Neuronal stem cell (in vitro differentiated cells): ENCODE measurements around the gene TMEM163.

Experiments
- DNase-seq: peaks from one replicate; pipeline ENCODE4 v3.0.0-alpha.2; 2013; ENCODE audit warnings: low spot score
- H2AFZ ChIP-seq: one replicate; pipeline ENCODE4 v1.6.1; 2013; ENCODE audit warnings: mild to moderate bottlenecking, low read length, inconsistent platforms
- H2AK5ac ChIP-seq: 2 replicates; pipeline ENCODE4 v1.6.1; 2013; ENCODE audit warnings: low read depth, mild to moderate bottlenecking, inconsistent platforms, low read length, moderate library complexity, mixed read lengths
- H2BK120ac ChIP-seq: 2 replicates; pipeline ENCODE4 v1.6.1; 2013; ENCODE audit warnings: low read depth, mild to moderate bottlenecking, inconsistent platforms, low read length, moderate library complexity, mixed read lengths
- H2BK12ac ChIP-seq: one replicate; pipeline ENCODE4 v1.6.1; 2013; ENCODE audit warnings: low read length, inconsistent platforms
- H2BK15ac ChIP-seq: 2 replicates; pipeline ENCODE4 v1.6.1; 2013; ENCODE audit warnings: mild to moderate bottlenecking, low read length, inconsistent platforms, mixed read lengths
- H2BK5ac ChIP-seq: one replicate; pipeline ENCODE4 v1.6.1; 2013; ENCODE audit warnings: inconsistent platforms, mild to moderate bottlenecking, low read length, moderate library complexity
- H3K14ac ChIP-seq: one replicate; pipeline ENCODE4 v1.6.1; 2013; ENCODE audit warnings: low read length, inconsistent platforms
- H3K18ac ChIP-seq: 2 replicates; pipeline ENCODE4 v1.6.1; 2013; ENCODE audit warnings: low read length, inconsistent platforms
- H3K23ac ChIP-seq: 2 replicates; pipeline ENCODE4 v1.6.1; 2013; ENCODE audit warnings: low read depth, mild to moderate bottlenecking, mixed read lengths, low read length, inconsistent platforms; ENCODE audit not compliant: poor library complexity
- H3K27ac ChIP-seq: replicated peaks from 3 replicates; pipeline ENCODE4 v1.5.1; 2013; ENCODE audit warnings: low read length, inconsistent platforms
- H3K27me3 ChIP-seq, 3 experiments: 2 replicates each; pipeline ENCODE4 v1.6.1; 2013; ENCODE audit warnings: low read length in 3 of 3, mild to moderate bottlenecking in 2 of 3, inconsistent platforms in 1 of 3, low read depth in 1 of 3, mixed read lengths in 1 of 3, moderate library complexity in 1 of 3; ENCODE audit not compliant: control insufficient read depth in 3 of 3, insufficient read depth in 3 of 3
- H3K36me3 ChIP-seq, 2 donors: replicated peaks in 1 of 2; 2 replicates each; pipeline ENCODE4 v1.6.1; 2013; ENCODE audit warnings: low read length in 2 of 2; ENCODE audit not compliant: control insufficient read depth in 2 of 2, insufficient read depth in 2 of 2
- H3K4ac ChIP-seq: 2 replicates; pipeline ENCODE4 v1.6.1; 2013; ENCODE audit warnings: inconsistent platforms, mild to moderate bottlenecking, low read length, moderate library complexity
- H3K4me1 ChIP-seq, 2 donors: 1 replicate in 1 of 2; 2 replicates in 1 of 2; pipeline ENCODE4 v1.6.1; 2013; ENCODE audit warnings: low read length in 2 of 2, low read depth in 1 of 2; ENCODE audit not compliant: control insufficient read depth in 2 of 2, insufficient read depth in 1 of 2
- H3K4me2 ChIP-seq: one replicate; pipeline ENCODE4 v1.6.1; 2013; ENCODE audit warnings: mild to moderate bottlenecking, low read length, inconsistent platforms; ENCODE audit not compliant: insufficient read depth, poor library complexity, severe bottlenecking
- H3K4me3 ChIP-seq, 2 donors: 2 replicates each; pipeline ENCODE4 v1.5.1; 2013; ENCODE audit warnings: low read length in 2 of 2, mild to moderate bottlenecking in 2 of 2, inconsistent platforms in 1 of 2, moderate library complexity in 1 of 2
- H3K79me1 ChIP-seq: one replicate; pipeline ENCODE4 v1.6.1; 2013; ENCODE audit warnings: low read depth, mild to moderate bottlenecking, inconsistent platforms, low read length, moderate library complexity
- H3K9ac ChIP-seq: one replicate; pipeline ENCODE4 v1.6.1; 2013; ENCODE audit warnings: mild to moderate bottlenecking, low read depth, low read length, inconsistent platforms; ENCODE audit not compliant: poor library complexity
- H3K9me3 ChIP-seq, 2 donors: replicated peaks in 1 of 2; 2 replicates each; pipeline versions ENCODE3 to v1.6.1; 2013; ENCODE audit warnings: low read length in 2 of 2, mild to moderate bottlenecking in 2 of 2, inconsistent platforms in 1 of 2, low read depth in 1 of 2, mixed read lengths in 1 of 2, moderate library complexity in 1 of 2; ENCODE audit not compliant: control insufficient read depth in 2 of 2, insufficient read depth in 1 of 2
- H4K8ac ChIP-seq: one replicate; pipeline ENCODE4 v1.6.1; 2013; ENCODE audit warnings: low read depth, mild to moderate bottlenecking, inconsistent platforms, low read length, moderate library complexity
- H4K91ac ChIP-seq: one replicate; pipeline ENCODE4 v1.6.1; 2013; ENCODE audit warnings: low read length, low read depth, mild to moderate bottlenecking, inconsistent platforms; ENCODE audit not compliant: poor library complexity
- WGBS, 2 donors: extraction: QIAGEN DNeasy Blood & Tissue Kit; methylation state at CpG; one replicate each; pipeline ENCODE4 v1.1.7; 2013; ENCODE audit warnings: missing lambda C conversion rate in 2 of 2, mixed read lengths in 1 of 2; ENCODE audit not compliant: insufficient read length in 2 of 2, insufficient replicate concordance in 1 of 2; ENCODE audit errors: extremely low coverage in 2 of 2; 5-methylcytosine and 5-hydroxymethylcytosine counted together

The TMEM163 gene

DNA sequence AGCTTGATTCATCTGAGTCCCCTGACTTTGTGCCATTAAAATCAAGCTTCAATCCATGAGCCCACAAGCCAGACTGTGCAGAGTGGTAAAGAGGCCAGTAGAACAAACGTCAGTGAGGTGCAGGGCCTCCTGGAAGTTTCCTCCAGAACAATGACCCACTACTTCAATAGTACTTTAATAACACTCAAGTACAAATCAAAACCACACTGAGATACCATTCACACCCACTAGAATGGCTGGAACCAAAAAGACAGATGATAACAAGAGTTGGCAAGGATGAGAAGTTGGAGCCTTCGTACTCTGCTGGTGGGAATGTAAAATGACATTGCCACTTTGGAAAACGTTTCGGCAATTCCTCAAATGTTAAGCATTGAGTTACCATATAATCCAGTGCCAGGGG, 181.1 kb downstream of the TMEM163 start:
- no peak overlapping the region for H3K23ac ChIP-seq
- no peak overlapping the region for H3K27ac ChIP-seq
- H3K36me3 ChIP-seq, result no peaks in the 10 kb centered on the region
- no CpG with 5 or more reads among the region's 4 CpGs for WGBS, 2 donors
- H2BK5ac ChIP-seq, result no peak overlapping the region
- H4K8ac ChIP-seq, result no peak overlapping the region
- no peak overlapping the region for H3K4ac ChIP-seq
- peaks cover 0 to 7% (median 0%) of the 10 kb centered on the region in 3 experiments for H3K27me3 ChIP-seq
- no peaks in the 10 kb centered on the region for H3K79me1 ChIP-seq
- no peak overlapping the region for H2BK120ac ChIP-seq
- H4K91ac ChIP-seq, result no peak overlapping the region
- H3K14ac ChIP-seq, result no peak overlapping the region
- peaks cover 0 to 2% of the 10 kb centered on the region in 2 donors for H3K9me3 ChIP-seq
- no peak overlapping the region for H2AFZ ChIP-seq
- DNase-seq, result no peak
- H2BK12ac ChIP-seq, result no peak overlapping the region
- no peak overlapping the region for H2BK15ac ChIP-seq
- H3K4me3 ChIP-seq, result no peak overlapping the region
- H3K4me1 ChIP-seq, result peaks cover 0 to 12% of the 10 kb centered on the region in 2 donors
- H3K18ac ChIP-seq, result no peak overlapping the region
- H3K4me2 ChIP-seq, result no peak overlapping the region
- H3K9ac ChIP-seq, result no peak overlapping the region
- no peak overlapping the region for H2AK5ac ChIP-seq

GRCh38 chr2:134537121-134537520, 181.7 kb downstream of the TMEM163 start:
- WGBS, 2 donors, result no CpG with 5 or more reads among the region's 2 CpGs
- Histone ChIP-seq H3K4me2 (no peak overlapping the region), H3K4me3 (no peak overlapping the region), H3K79me1 (no peaks in the 10 kb centered on the region), H3K14ac (no peak overlapping the region), H2BK15ac (no peak overlapping the region), H2BK5ac (no peak overlapping the region), H4K91ac (no peak overlapping the region), H4K8ac (no peak overlapping the region), H2AK5ac (no peak overlapping the region), H2BK12ac (no peak overlapping the region), H3K9ac (no peak overlapping the region), H2BK120ac (no peak overlapping the region), H3K23ac (no peak overlapping the region), H3K27me3 (peaks cover 0 to 7% (median 0%) of the 10 kb centered on the region in 3 experiments), H3K9me3 (peaks cover 0 to 2% of the 10 kb centered on the region in 2 donors), H3K27ac (no peak overlapping the region), H3K36me3 (no peaks in the 10 kb centered on the region), H2AFZ (no peak overlapping the region), H3K4me1 (peaks cover 0 to 14% of the 10 kb centered on the region in 2 donors), H3K18ac (no peak overlapping the region), H3K4ac (no peak overlapping the region)
- DNase-seq, result no peak

- no CpG with 5 or more reads among the region's 8 CpGs for WGBS, 2 donors
- no peak overlapping the region for H4K8ac ChIP-seq
- peak overlapping the region; percentile 70 for H3K23ac ChIP-seq
- H3K27me3 ChIP-seq, result peaks cover 0 to 7% (median 0%) of the 10 kb centered on the region in 3 experiments
- no peak overlapping the region for H3K4ac ChIP-seq
- no peak overlapping the region for H2AFZ ChIP-seq
- H3K36me3 ChIP-seq, result no peaks in the 10 kb centered on the region
- no peak overlapping the region for H2BK12ac ChIP-seq
- H3K4me2 ChIP-seq, result no peak overlapping the region
- no peak overlapping the region for H3K9ac ChIP-seq
- no peak overlapping the region for H2BK15ac ChIP-seq
- H3K18ac ChIP-seq, result peak overlapping the region; percentile 77
- H3K27ac ChIP-seq, result no peak overlapping the region
- no peak overlapping the region for H4K91ac ChIP-seq
- H2BK120ac ChIP-seq, result no peak overlapping the region
- H3K14ac ChIP-seq, result no peak overlapping the region
- no peak overlapping the region for H2BK5ac ChIP-seq
- H3K79me1 ChIP-seq, result no peaks in the 10 kb centered on the region
- peaks cover 0 to 2% of the 10 kb centered on the region in 2 donors for H3K9me3 ChIP-seq
- H3K4me3 ChIP-seq, result no peak overlapping the region
- DNase-seq, result no peak
- H3K4me1 ChIP-seq, result peaks cover 0 to 14% of the 10 kb centered on the region in 2 donors
- no peak overlapping the region for H2AK5ac ChIP-seq
These were observed 182.5 kb downstream of the TMEM163 start for GRCh38 chr2:134536296-134536695.

DNA sequence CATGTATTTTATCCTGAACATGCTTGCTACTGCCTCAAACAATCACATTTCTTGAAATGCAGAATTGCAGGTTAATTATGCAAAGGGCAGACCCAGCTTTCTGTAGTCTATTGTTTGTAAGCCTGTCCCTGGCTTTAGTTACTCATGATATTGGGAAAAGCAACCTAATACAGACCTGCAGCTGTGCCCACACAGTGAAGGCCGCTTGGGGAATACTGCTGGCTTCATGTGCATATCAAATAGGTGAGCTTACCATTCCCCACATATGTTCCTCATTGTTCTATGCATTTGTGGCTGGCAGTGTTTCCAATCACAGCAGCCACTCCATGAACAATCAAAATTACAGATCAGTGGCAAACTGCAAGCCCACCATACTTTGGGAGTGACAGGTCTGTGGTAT, 186.3 kb downstream of the TMEM163 start:
- H3K23ac ChIP-seq, result no peak overlapping the region
- peaks cover 0 to 13% of the 10 kb centered on the region in 2 donors for H3K4me1 ChIP-seq
- H3K4me2 ChIP-seq, result no peak overlapping the region
- no peak for DNase-seq
- H3K9me3 ChIP-seq, result no peaks in the 10 kb centered on the region
- H3K9ac ChIP-seq, result no peak overlapping the region
- H4K91ac ChIP-seq, result no peak overlapping the region
- no peak overlapping the region for H3K4me3 ChIP-seq
- no CpG with 5 or more reads among the region's 1 CpG for WGBS, 2 donors
- no peak overlapping the region for H2AK5ac ChIP-seq
- no peak overlapping the region for H3K14ac ChIP-seq
- H3K4ac ChIP-seq, result no peak overlapping the region
- no peak overlapping the region for H3K18ac ChIP-seq
- H2AFZ ChIP-seq, result no peak overlapping the region
- no peak overlapping the region for H2BK15ac ChIP-seq
- no peak overlapping the region for H2BK12ac ChIP-seq
- no peak overlapping the region for H4K8ac ChIP-seq
- peaks cover 0 to 4% (median 0%) of the 10 kb centered on the region in 3 experiments for H3K27me3 ChIP-seq
- no peaks in the 10 kb centered on the region for H3K36me3 ChIP-seq
- H2BK5ac ChIP-seq, result no peak overlapping the region
- no peaks in the 10 kb centered on the region for H3K79me1 ChIP-seq
- no peak overlapping the region for H2BK120ac ChIP-seq
- H3K27ac ChIP-seq, result no peak overlapping the region
